ENCODE measurements around the gene RAB8A.
"Not testable (repeated sequence)": the region's sequence is repeated elsewhere in the genome, so short reads cannot be mapped to it uniquely, and the experiment has no call there.

RAB8A gene

DNA sequence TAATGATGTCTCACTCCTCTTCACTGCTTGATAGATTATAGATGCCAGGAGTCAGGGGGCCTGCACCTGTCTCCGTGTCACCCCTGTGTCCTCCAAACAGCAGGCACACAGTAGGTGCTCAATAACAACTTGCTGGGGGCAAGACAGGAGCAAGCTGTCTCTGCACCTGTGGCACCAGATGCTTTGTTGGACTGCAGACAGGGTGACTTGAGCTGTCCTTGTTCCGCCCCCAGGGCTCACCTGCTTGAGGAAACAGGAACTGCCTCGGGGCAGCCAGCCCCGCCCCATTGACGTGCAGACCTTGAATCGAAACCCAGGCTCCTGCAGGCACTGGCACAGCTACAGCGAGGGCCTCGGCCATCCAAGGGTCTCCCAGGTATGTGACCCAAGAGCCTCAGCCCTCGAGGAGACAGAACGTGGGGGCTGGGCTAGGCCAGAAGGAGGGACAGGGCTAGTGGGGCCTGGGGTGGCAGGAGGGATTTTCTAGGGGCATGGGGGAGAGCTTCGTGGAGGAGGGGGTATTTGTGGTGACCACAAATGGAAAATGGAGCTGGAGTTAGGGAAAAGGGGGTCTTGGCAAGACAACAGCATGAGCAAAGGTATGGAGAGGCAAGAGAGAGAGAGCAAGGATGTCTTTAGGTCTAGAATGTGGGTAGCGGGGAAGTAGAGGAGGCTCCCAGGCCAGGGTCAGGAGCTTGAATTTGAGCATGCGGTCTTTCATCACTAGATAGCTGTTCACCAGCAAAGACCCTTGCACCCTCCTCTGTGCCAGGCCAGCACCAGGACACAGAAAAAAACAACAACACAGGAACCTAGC is 31.9 kb downstream of the RAB8A start, which contains the start of gene HSH2D:
Gene HSH2D, plus strand, starts transcription at position 287 of the 817 bp plus-strand sequence. CDS start 5,066 bp downstream, outside the sequence.
- peak; percentile 75 for DNase-seq

GRCh38 chr19:16144216-16144581 is 32.5 kb downstream of the RAB8A start:
- DNase-seq: no peak

DNA sequence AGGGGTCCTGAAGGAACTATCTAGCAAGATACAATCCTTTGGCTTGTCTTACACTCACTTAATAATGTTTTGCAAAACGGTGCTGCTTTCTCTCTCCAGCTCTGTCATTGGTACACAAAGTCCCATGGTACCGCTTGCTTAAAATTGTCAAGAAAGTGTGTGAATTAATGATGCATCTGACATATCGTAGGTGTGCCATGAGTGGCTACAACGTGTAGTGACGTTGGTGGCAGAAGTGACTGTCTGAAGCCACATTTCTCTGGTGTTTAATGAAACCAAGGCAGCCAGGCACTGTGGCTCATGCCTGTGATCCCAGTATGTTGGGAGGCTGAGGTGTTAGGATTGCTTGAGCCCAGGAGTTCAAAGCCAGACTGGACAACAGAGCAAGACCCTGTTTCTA is 34.4 kb downstream of the RAB8A start:
- DNase-seq: no peak

DNA sequence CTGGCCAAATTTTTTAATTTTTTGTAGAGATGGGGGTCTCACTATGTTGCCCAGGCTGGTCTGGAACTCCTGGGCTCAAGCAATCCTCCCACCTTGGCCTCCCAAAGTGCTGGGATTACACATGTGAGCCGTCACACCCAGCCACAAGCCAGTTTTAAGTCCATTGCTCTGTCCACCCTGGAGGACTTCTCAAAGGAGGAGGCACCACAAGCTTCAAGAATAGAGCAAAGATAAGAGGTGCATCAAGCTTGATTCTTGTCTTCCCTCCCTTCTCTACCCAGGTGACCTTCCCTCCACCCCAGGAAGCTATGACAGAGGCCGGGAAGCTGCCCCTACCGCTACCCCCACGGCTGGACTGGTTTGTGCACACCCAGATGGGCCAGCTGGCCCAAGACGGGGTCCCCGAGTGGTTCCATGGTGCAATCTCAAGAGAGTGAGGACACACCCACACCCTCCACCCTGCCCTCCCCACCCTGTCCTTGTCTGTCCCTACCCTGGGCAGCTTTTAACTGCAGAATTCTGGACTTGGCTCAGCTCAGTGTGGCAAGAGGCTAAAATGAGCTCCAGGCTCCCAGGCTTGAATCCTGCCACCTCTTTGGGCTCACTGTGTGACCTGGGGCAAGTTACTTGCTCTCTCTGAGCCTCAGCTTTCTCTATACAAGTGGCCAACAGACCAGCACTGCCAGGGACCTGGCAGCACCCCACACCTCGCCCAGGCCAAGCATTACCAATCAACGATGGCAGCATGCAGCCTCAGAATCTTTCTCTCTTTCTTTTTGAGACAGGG is 36.9 kb downstream of the RAB8A start:
- no peak for DNase-seq

DNA sequence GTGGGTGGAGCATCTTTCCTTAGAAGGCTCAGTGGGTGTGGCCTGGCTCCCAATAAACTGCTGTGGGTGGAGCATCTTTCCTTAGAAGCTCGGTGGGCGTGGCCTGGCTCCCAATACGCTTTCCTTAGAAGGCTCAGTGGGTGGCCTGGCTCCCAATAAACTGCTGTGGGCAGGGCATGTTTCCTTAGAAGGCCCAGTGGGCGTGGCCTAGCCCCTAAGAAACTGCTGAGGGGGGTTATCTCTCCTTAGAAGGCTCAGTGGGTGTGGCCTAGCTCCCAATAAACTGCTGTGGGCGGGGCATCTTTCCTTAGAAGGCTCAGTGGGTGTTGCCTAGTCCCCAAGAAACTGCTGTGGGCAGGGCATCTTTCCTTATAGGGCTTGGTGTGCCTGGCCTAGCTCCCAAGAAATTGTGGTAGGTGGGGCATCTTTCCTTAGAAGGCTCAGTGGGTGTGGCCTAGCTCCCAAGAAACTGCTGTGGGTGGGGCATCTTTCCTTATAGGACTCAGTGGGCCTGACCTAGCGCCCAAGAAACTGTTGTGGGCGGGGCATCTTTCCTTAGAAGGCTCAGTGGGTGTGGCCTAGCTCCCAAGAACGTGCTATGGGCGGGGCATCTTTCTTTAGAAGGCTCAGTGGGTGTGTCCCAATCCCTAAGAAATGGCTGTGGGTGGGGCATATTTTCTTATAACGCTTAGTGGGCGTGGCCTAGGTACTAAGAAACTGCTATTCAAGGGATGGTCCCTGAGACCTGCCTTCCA is 42.1 kb downstream of the RAB8A start:
- no peak for DNase-seq

GRCh38 chr19:16154557-16154956 is 42.9 kb downstream of the RAB8A start:
- DNase-seq: no peak

DNA sequence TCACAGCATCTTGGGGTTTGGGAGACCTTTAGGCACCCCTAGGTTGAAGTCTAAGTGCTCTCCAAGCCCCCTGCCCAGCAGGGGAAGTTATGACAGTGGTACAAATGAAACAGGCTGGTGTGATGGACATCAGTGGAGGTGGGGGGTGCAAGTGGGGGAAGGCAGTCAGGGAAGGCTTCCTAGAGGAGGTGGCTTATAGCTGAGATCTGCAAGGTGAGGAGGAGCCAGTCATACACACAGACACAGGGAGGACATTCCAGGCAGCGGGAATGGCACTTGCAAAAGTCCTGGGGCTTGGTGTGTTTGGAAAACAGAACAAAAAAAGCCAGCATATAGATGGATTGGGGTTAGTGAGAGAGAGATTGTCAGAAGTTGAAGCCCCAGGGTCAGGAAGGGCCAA is 43.4 kb downstream of the RAB8A start:
- DNase-seq: no peak

- no peak for DNase-seq
Observed at GRCh38 chr19:16156904-16157303, 45.2 kb downstream of the RAB8A start.

GRCh38 chr19:16157601-16158000 is 45.9 kb downstream of the RAB8A start:
- DNase-seq: no peak

- DNase-seq: no peak
Observed at GRCh38 chr19:16159655-16160054, 48.0 kb downstream of the RAB8A start.

- no peak for DNase-seq
Observed at GRCh38 chr19:16160445-16160942, 48.8 kb downstream of the RAB8A start.

DNA sequence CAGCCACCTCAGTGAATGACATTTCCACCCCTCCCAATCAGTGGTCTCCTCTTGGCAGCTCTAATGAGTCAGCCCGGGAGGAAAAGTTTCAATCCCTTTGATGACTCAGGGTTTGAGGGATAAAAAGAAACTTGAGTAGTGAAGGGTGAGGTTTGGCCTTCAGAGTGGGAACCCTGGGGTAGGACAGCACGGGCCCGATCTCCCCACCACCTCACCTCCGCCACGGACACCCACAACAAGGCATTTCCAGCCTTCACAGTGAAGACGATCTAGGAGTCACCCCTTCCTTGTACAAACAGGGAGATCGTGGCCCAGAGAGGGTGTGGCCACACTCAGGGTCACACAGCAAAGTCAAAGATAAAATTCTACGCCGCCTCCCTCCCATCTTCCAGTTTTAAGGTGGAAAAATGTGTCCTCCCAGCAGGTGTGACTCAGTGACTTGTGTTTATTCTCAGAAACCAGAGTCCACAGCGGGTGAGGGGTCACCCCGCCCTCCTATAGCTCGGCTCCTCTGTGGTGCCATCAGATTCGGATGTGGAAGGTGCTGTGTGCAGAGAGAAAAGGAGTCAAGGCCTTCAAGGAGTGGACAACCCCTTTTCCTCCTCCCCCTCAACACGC is 49.4 kb downstream of the RAB8A start:
- DNase-seq: no peak

- no peak for DNase-seq
Observed at GRCh38 chr19:16161840-16162239, 50.2 kb downstream of the RAB8A start.

DNA sequence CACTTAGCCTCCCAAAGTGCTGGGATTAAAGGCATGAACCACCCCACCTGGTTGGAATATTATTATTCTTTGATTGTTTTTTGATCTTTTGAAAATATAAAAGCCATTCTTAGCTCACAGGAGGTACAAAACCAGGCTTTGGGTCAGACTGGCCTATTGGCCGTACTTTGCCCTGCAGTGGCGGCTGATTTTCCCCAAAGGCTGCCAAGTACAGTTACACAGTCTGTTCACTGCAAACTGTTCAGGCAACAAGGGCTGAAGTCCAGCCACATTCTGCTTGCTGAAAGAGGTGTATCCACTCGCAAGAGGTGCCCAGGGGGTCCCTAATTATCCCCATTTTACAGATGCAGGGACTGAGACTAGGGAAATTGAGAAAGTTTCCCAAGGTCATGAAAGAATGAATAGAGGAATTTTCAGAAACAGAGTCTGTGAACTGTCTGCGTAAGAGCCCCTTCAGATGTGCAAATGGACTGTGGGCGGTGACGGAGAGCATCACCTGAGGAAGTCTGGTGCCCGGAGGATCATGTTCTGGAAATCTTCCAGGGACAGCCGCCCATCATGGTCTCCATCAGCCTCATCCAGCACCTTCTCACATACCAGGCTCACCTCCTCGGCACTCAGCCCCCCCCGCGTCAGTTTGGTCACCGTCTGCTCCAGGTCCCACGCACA is 52.7 kb downstream of the RAB8A start:
- DNase-seq: no peak

- DNase-seq: no peak
Observed at GRCh38 chr19:16166417-16166816, 54.7 kb downstream of the RAB8A start.

DNA sequence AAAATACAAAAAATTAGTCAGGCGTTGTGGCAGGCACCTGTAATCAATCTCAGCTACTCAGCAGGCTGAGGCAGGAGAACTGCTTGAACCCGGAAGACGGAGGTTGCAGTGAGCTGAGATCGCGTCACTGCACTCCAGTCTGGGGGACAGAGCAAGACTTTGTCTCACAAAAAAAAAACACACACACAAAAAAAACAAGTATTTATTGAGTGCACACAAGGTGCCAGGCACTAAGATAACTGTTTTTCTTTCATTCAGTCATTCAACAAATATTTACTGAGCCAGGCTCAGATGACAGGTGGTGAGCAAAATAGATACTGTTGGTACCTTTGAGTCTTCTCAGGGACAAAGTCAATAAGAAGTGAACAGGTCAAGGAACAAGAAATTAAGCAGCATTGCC is 55.4 kb downstream of the RAB8A start:
- peak; percentile 23 for DNase-seq

DNA sequence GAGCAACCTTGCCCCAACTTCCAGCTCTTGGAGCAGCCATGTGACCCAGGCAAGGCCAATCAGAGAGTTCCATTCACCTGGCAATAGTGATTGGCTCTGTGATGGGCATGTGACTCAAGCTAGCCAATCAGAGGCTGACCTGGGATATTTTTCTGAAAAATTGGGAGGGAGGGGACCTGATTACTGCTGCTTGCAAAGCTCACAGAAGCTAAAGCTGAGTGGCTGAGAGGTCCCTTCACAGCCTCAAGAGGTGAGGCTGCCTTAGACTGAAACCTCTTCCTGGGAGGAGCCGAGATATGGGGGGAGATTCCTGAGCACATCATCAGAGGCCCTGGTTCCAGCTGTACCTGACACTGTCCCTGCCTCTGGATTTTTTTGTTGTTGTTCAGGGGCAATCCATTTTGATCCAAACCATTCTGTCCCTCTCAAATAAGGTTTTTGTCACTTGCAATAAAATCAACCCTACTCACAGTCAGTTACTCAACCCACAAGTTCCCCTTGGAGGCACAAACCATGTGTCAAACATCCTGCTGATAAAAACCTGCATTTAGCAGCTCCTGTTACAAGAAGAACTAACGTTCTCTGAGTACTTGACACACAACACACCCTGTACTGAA is 56.9 kb downstream of the RAB8A start:
- DNase-seq: no peak

DNA sequence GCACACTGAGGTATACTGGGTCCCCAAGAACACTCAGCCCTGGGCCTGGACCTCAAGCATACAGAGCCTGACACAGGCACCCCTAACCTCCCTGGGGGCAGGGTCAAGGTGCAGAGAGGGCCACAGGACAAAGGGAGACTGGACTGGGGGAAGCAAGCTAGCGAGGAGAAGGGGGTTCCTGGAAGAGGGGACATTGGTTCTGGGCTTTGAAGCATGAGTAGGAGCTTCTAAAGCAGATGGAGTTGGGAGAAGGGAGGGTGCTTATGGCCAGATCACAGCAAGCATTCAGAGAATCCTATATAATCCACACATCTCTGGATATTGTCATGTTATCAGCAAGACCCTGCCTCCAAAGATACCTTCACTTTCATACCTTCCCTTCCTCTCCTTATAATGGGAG is 58.4 kb downstream of the RAB8A start:
- no peak for DNase-seq

GRCh38 chr19:16175954-16176353 is 64.3 kb downstream of the RAB8A start:
- no peak for DNase-seq

DNA sequence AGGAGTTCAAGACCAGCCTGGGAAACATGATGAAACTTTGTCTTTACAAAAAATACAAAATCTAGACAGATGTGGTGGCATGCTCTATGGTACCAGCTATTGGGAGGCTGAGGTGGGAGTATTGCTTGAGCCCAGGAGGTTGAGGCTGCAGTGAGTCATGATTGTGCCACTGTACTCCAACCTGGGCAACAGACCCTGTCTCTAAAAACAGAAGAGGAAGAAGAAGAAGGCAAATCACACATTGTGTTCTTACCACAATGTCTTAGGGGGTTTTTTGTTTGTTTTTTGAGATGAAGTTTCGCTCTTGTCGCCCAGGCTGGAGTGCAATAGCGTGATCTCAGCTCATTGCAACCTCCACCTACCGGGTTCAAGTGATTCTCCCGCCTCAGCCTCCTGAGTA is 67.2 kb downstream of the RAB8A start:
- not testable (repeated sequence) for DNase-seq

- DNase-seq: no peak
Observed at GRCh38 chr19:16180611-16181010, 68.9 kb downstream of the RAB8A start.
